WTC11 (cell line): ENCODE data around the gene NBAS.

ENCODE experiments used
- CTCF ChIP-seq: fragments of 200-600 bp; IDR thresholded peaks from 2 replicates; pipeline ENCODE4 v1.8.0; 2022; ENCODE audit warnings: antibody characterized with exemption
- HMGXB4 ChIP-seq: sonication (generic); formaldehyde crosslinking; IDR thresholded peaks from 2 replicates; pipeline ENCODE4 v1.8.1; 2023; ENCODE audit warnings: mild to moderate bottlenecking, moderate library complexity, missing genetic modification reagents
- JUN ChIP-seq: sonication (generic); formaldehyde crosslinking; IDR thresholded peaks from 2 replicates; pipeline ENCODE4 v1.8.0; 2023; ENCODE audit warnings: mild to moderate bottlenecking, missing genetic modification reagents
- MAX ChIP-seq: sonication (generic); formaldehyde crosslinking; IDR thresholded peaks from 2 replicates; pipeline ENCODE4 v1.8.0; 2022; ENCODE audit warnings: mild to moderate bottlenecking, missing genetic modification reagents
- MLX ChIP-seq: sonication (generic); formaldehyde crosslinking; IDR thresholded peaks from 2 replicates; pipeline ENCODE4 v1.8.1; 2023; ENCODE audit warnings: mild to moderate bottlenecking, missing genetic modification reagents, moderate library complexity
- ZBTB43 ChIP-seq: sonication (generic); formaldehyde crosslinking; IDR thresholded peaks from 2 replicates; pipeline ENCODE4 v1.8.1; 2023; ENCODE audit warnings: mild to moderate bottlenecking, missing genetic modification reagents

- TF ChIP-seq ZBTB43 (CRISPR knock-in tag) (no peak), JUN (CRISPR knock-in tag) (no peak), MAX (CRISPR knock-in tag) (no peak), CTCF (no peak), MLX (CRISPR knock-in tag) (no peak), HMGXB4 (CRISPR knock-in tag) (no peak)
Measured at GRCh38 chr2:15367715-15368114, 193.4 kb downstream of the NBAS start.
